ENCODE measurements around the gene EFEMP2. TPM values are rescaled to one million over a fixed set of nuclear protein-coding genes. Genes with fewer than 3 reads are reported as not detected.
A peak's percentile ranks its signal among the peaks of the same experiment; 100 is the strongest.

Gene EFEMP2
- total and polyA plus RNA-seq, 10 of the 15 experiments (the other 5 are each of a cell fraction or from before 2014, with no cell fraction given): 0.24 to 13.2 (median 1.3) TPM; not detected in 1

DNA sequence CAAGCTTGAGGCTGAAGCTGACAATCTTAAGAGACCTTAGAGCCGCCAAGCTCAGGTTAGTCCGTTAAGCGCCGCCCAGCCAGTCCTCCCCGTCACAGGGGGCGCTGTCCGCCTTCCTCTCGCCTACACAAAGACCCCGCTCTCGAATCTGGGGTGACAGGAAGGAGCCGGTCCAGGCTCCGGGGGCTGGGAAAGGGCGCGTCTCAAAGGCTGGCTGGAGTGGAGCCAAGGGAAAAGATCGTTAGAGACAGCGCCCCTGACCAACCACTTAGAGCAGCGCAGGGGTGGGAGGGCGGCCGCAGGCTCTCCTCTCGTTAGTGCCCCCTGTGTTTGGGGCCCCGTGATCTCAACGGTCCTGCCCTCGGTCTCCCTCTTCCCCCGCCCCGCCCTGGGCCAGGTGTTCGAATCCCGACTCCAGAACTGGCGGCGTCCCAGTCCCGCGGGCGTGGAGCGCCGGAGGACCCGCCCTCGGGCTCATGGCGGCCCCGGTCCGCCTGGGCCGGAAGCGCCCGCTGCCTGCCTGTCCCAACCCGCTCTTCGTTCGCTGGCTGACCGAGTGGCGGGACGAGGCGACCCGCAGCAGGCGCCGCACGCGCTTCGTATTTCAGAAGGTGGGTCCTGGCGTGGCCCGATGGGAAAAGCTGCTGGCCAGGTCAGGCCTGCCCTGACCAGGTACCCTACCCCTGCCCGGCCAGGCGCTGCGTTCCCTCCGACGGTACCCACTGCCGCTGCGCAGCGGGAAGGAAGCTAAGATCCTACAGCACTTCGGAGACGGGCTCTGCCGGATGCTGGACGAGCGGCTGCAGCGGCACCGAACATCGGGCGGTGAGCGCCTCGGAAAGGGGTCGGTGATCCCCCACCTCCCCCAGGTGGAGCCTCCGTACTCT, 12.1 kb downstream of the EFEMP2 start, which contains the start of gene MUS81 (continued):
- TF ChIP-seq, protein P1, sequence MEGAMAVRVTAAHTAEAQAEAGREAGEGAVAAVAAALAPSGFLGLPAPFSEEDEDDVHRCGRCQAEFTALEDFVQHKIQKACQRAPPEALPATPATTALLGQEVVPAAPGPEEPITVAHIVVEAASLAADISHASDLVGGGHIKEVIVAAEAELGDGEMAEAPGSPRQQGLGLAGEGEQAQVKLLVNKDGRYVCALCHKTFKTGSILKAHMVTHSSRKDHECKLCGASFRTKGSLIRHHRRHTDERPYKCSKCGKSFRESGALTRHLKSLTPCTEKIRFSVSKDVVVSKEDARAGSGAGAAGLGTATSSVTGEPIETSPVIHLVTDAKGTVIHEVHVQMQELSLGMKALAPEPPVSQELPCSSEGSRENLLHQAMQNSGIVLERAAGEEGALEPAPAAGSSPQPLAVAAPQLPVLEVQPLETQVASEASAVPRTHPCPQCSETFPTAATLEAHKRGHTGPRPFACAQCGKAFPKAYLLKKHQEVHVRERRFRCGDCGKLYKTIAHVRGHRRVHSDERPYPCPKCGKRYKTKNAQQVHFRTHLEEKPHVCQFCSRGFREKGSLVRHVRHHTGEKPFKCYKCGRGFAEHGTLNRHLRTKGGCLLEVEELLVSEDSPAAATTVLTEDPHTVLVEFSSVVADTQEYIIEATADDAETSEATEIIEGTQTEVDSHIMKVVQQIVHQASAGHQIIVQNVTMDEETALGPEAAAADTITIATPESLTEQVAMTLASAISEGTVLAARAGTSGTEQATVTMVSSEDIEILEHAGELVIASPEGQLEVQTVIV (IDR thresholded peaks at IDR 0.05; ENCODE audit: borderline replicate concordance, partially characterized antibody): no peak
- peak; percentile 18; the same call in 1 of the 2 replicates for TF ChIP-seq SMARCA5 (IDR thresholded peaks at IDR 0.05)
- TF ChIP-seq PML (IDR thresholded peaks at IDR 0.05; ENCODE audit: low read length): no peak
- no peak for TF ChIP-seq SUPT20H (IDR thresholded peaks at IDR 0.05; ENCODE audit: borderline replicate concordance, control insufficient read depth, low read depth, low read length)
- TF ChIP-seq HDAC2 (IDR thresholded peaks at IDR 0.05): no peak
- TF ChIP-seq RB1 (IDR thresholded peaks at IDR 0.05; ENCODE audit: borderline replicate concordance): peak; percentile 80; the same call in 1 of the 2 replicates
- TF ChIP-seq GATAD2B (conservative IDR thresholded peaks at IDR 0.05; ENCODE audit: low read depth): no peak

DNA sequence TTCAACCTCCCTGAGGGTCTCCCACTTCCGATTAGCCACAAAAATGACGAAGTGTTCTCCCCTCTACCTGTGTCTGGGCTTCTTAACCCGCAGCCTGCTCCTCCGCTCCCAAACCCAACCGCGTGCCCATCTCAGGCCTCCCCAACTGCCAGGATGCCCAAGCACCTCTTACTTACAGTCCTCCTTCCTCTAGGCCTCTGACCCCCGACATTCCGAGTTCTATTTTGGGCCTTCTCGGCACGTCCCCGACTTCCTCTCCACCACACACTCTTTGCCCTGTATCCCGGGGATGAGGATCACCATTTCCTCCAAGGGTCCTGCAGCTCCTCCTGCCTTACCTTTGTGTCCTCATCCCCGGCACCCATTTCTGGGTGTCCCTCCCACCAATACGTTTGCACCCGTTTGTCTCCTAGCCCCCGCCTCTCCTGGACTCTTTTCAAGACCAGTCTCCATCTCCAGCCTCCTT, 12.8 kb downstream of the EFEMP2 start:
- in situ Hi-C loops (cut with MboI) (loop anchor here (25.0 kb wide), 1 partner anchor 1623 kb away; the partner anchor contains the start of genes DNAJC4, FKBP2, NUDT22 and PPP1R14B), intact Hi-C loops (cut with micrococcal nuclease; ENCODE audit: unreplicated experiment) (loop anchor here (2.0 to 5.0 kb wide), 2 partner anchors 29 to 192 kb away; partner anchors contain the start of genes FIBP and SF3B2)
- Histone ChIP-seq H3K9ac (ENCODE audit: control insufficient read depth, insufficient read depth, low read length) (peak overlapping the region; percentile 97), H3K4me1 (ENCODE audit: control insufficient read depth, insufficient read depth, low read length) (peaks cover 25% of the 10 kb centered on the region), H3K79me2 (ENCODE audit: control insufficient read depth, insufficient read depth, low read length) (peaks cover 58% of the 10 kb centered on the region), H4K20me1 (ENCODE audit: control insufficient read depth, insufficient read depth) (peaks cover 11% of the 10 kb centered on the region), H3K27me3 (replicated peaks in 1 of 2; ENCODE audit: control insufficient read depth in 2 of 2, insufficient read depth in 2 of 2, low read length in 1 of 2) (no peaks in the 10 kb centered on the region), H3K4me2 (ENCODE audit: control insufficient read depth, insufficient read depth) (peak overlapping the region; percentile 99), H3K4me3 (peak overlapping the region; percentile 85), H2AFZ (ENCODE audit: control insufficient read depth, low read depth, low read length) (no peak overlapping the region; the same call in none of the 2 replicates), H3K9me3 (replicated peaks; ENCODE audit: control insufficient read depth, insufficient read depth, low read length) (no peaks in the 10 kb centered on the region), H3K27ac (ENCODE audit: control insufficient read depth, insufficient read depth) (peak overlapping the region; percentile 100), H3K36me3 (ENCODE audit: control insufficient read depth in 2 of 2, insufficient read depth in 2 of 2, low read length in 1 of 2) (peaks cover 26 to 36% of the 10 kb centered on the region in 2 experiments)
- FAIRE-seq (no peak), ATAC-seq (no peak), DNase-seq (ENCODE audit: low read depth, low spot score) (no peak)
- ChIA-PET CTCF (interaction anchor here (0.6 to 5.7 kb wide), 34 partner anchors 10 to 289 kb away, joined by 3 to 146 read pairs (median 4); partner anchors contain the start of genes CCDC85B, CTSW, EFEMP2 and FAM89B), POLR2A (interaction anchor here (0.5 to 5.6 kb wide), 25 partner anchors 9 to 259 kb away, joined by 3 to 155 read pairs (median 6); partner anchors contain the start of genes BANF1, CCDC85B, EFEMP2 and EIF1AD), RAD21 (ENCODE audit: unreplicated experiment) (interaction anchor here (0.7 to 5.0 kb wide), 22 partner anchors 12 to 276 kb away, joined by 3 to 76 read pairs (median 4); partner anchors contain the start of genes BANF1, CCDC85B, EIF1AD and FIBP), SMC1A (ENCODE audit: uncharacterized antibody, unreplicated experiment) (interaction anchor here (0.8 to 4.3 kb wide), 15 partner anchors 10 to 204 kb away, joined by 3 to 52 read pairs (median 5); partner anchors contain the start of genes BANF1, CCDC85B, FIBP and KAT5)
- no TSS peak for BruUV-seq (replicated peaks)
- under 1% methylated on average over 16 of the region's 16 CpGs for WGBS (ENCODE audit: insufficient coverage, insufficient replicate concordance, low lambda C conversion rate, missing lambda C conversion rate)
- no peak; the same call in 1 of the 2 replicates for TF ChIP-seq SMAD5 (IDR thresholded peaks at IDR 0.05; ENCODE audit: low read depth)
- TF ChIP-seq, protein P2, sequence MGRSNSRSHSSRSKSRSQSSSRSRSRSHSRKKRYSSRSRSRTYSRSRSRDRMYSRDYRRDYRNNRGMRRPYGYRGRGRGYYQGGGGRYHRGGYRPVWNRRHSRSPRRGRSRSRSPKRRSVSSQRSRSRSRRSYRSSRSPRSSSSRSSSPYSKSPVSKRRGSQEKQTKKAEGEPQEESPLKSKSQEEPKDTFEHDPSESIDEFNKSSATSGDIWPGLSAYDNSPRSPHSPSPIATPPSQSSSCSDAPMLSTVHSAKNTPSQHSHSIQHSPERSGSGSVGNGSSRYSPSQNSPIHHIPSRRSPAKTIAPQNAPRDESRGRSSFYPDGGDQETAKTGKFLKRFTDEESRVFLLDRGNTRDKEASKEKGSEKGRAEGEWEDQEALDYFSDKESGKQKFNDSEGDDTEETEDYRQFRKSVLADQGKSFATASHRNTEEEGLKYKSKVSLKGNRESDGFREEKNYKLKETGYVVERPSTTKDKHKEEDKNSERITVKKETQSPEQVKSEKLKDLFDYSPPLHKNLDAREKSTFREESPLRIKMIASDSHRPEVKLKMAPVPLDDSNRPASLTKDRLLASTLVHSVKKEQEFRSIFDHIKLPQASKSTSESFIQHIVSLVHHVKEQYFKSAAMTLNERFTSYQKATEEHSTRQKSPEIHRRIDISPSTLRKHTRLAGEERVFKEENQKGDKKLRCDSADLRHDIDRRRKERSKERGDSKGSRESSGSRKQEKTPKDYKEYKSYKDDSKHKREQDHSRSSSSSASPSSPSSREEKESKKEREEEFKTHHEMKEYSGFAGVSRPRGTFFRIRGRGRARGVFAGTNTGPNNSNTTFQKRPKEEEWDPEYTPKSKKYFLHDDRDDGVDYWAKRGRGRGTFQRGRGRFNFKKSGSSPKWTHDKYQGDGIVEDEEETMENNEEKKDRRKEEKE (IDR thresholded peaks at IDR 0.05): 0 out of 2 replicates have a peak, but pooled peaks have one; percentile 3
- TF ChIP-seq, protein P3, sequence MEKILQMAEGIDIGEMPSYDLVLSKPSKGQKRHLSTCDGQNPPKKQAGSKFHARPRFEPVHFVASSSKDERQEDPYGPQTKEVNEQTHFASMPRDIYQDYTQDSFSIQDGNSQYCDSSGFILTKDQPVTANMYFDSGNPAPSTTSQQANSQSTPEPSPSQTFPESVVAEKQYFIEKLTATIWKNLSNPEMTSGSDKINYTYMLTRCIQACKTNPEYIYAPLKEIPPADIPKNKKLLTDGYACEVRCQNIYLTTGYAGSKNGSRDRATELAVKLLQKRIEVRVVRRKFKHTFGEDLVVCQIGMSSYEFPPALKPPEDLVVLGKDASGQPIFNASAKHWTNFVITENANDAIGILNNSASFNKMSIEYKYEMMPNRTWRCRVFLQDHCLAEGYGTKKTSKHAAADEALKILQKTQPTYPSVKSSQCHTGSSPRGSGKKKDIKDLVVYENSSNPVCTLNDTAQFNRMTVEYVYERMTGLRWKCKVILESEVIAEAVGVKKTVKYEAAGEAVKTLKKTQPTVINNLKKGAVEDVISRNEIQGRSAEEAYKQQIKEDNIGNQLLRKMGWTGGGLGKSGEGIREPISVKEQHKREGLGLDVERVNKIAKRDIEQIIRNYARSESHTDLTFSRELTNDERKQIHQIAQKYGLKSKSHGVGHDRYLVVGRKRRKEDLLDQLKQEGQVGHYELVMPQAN (conservative IDR thresholded peaks at IDR 0.05): peak; percentile 43
- TF ChIP-seq GABPA (IDR thresholded peaks at IDR 0.05; ENCODE audit: low read depth): no peak

Measured in GM12878 (cell line).